IMR-90 (cell line): ENCODE results near the gene BTN2A1. TPM values are rescaled to one million over a fixed set of nuclear protein-coding genes. Genes with fewer than 3 reads are reported as not detected.

Source experiments
- ATAC-seq: fragments of 200-7000 bp; cut with Tn5 transposase; 2 replicates; pipeline ENCODE4 v1.9.1; 2020; ENCODE audit warnings: low read depth, mild to moderate bottlenecking, moderate library complexity
- BruUV-seq: library from RNA; stranded (reverse); fragments of 400-500 nt; replicated peaks from 2 replicates; lab custom pipeline; 2021; lab: Mats Ljungman, UMichigan
- CTCF ChIA-PET: fragments of 300-600 bp; formaldehyde crosslinking; extraction: SDS; loops from one replicate; lab custom pipeline; 2021; ENCODE audit warnings: antibody characterized with exemption; lab: Yijun Ruan, JAX
- POLR2A ChIA-PET: fragments of 300-600 bp; sonication (Branson Sonifier 250); formaldehyde crosslinking; loops from one replicate; lab custom pipeline; 2022; ENCODE audit warnings: antibody characterized with exemption; ENCODE audit not compliant: unreplicated experiment; lab: Charles Lee
- DNase-seq: peaks from one replicate; pipeline ENCODE4 v3.0.0; 2013
- H2AFZ ChIP-seq: replicated peaks from 2 replicates; pipeline ENCODE3; 2013; ENCODE audit warnings: low read length, mild to moderate bottlenecking; ENCODE audit not compliant: poor library complexity
- H2AK5ac ChIP-seq: 2 replicates; pipeline ENCODE4 v1.6.1; 2013; ENCODE audit warnings: low read depth, low read length, inconsistent platforms
- H2AK9ac ChIP-seq: replicated peaks from 2 replicates; pipeline ENCODE3; 2013; ENCODE audit warnings: mild to moderate bottlenecking, low read depth, low read length, moderate library complexity; ENCODE audit not compliant: poor library complexity
- H2BK120ac ChIP-seq: 2 replicates; pipeline ENCODE4 v1.6.1; 2013; ENCODE audit warnings: low read depth, low read length, inconsistent platforms
- H2BK15ac ChIP-seq: 3 replicates; pipeline ENCODE4 v1.6.1; 2013; ENCODE audit warnings: low read depth, low read length, inconsistent platforms
- H2BK20ac ChIP-seq: 2 replicates; pipeline ENCODE4 v1.6.1; 2013; ENCODE audit warnings: low read depth, mild to moderate bottlenecking, inconsistent platforms, low read length, moderate library complexity
- H2BK5ac ChIP-seq: 2 replicates; pipeline ENCODE4 v1.6.1; 2013; ENCODE audit warnings: mild to moderate bottlenecking, low read depth, low read length, inconsistent platforms; ENCODE audit not compliant: poor library complexity, severe bottlenecking
- H3K14ac ChIP-seq: replicated peaks from 2 replicates; pipeline ENCODE4 v1.6.1; 2013; ENCODE audit warnings: low read depth, low read length, inconsistent platforms
- H3K18ac ChIP-seq: 2 replicates; pipeline ENCODE4 v1.6.1; 2013; ENCODE audit warnings: low read depth, low read length, control low read depth
- H3K23ac ChIP-seq: 2 replicates; pipeline ENCODE4 v1.6.1; 2013; ENCODE audit warnings: low read depth, low read length, inconsistent platforms
- H3K27ac ChIP-seq: 2 replicates; pipeline ENCODE4 v1.5.1; 2013; ENCODE audit warnings: mild to moderate bottlenecking, control low read depth, low read length; ENCODE audit not compliant: insufficient read depth
- H3K27me3 ChIP-seq: 2 replicates; pipeline ENCODE4 v1.6.1; 2013; ENCODE audit warnings: low read length; ENCODE audit not compliant: control insufficient read depth, insufficient read depth
- H3K36me3 ChIP-seq: 2 replicates; pipeline ENCODE4 v1.6.1; 2013; ENCODE audit warnings: low read length, mixed read lengths; ENCODE audit not compliant: control insufficient read depth, insufficient read depth
- H3K4ac ChIP-seq: 2 replicates; pipeline ENCODE4 v1.6.1; 2013; ENCODE audit warnings: low read depth, low read length, inconsistent platforms
- H3K4me1 ChIP-seq: 2 replicates; pipeline ENCODE4 v1.6.1; 2013; ENCODE audit warnings: low read length, mixed read lengths; ENCODE audit not compliant: control insufficient read depth, insufficient read depth
- H3K4me2 ChIP-seq: 2 replicates; pipeline ENCODE4 v1.6.1; 2013; ENCODE audit warnings: low read depth, mild to moderate bottlenecking, control low read depth, low read length, moderate library complexity
- H3K4me3 ChIP-seq: 2 replicates; pipeline ENCODE4 v1.5.1; 2013; ENCODE audit warnings: low read depth, mild to moderate bottlenecking, control low read depth, low read length, moderate library complexity; ENCODE audit not compliant: insufficient read depth
- H3K56ac ChIP-seq: 2 replicates; pipeline ENCODE4 v1.6.1; 2013; ENCODE audit warnings: low read length, inconsistent platforms; ENCODE audit not compliant: insufficient read depth; ENCODE audit errors: extremely low read depth
- H3K79me1 ChIP-seq, 2 experiments: 2 replicates each; pipeline ENCODE4 v1.6.1; 2013; ENCODE audit warnings: low read length in 2 of 2, inconsistent platforms in 1 of 2, low read depth in 1 of 2
- H3K9ac ChIP-seq: 2 replicates; pipeline ENCODE4 v1.6.1; 2013; ENCODE audit warnings: low read depth, low read length, control low read depth
- H3K9me1 ChIP-seq: 2 replicates; pipeline ENCODE4 v1.6.1; 2013; ENCODE audit warnings: low read length, inconsistent platforms; ENCODE audit not compliant: insufficient read depth
- H3K9me3 ChIP-seq: 2 replicates; pipeline ENCODE4 v1.6.1; 2013; ENCODE audit warnings: low read length; ENCODE audit not compliant: control insufficient read depth, insufficient read depth
- H4K20me1 ChIP-seq: 2 replicates; pipeline ENCODE4 v1.6.1; 2013; ENCODE audit warnings: low read length, inconsistent platforms; ENCODE audit not compliant: insufficient read depth
- H4K5ac ChIP-seq: 2 replicates; pipeline ENCODE4 v1.6.1; 2013; ENCODE audit warnings: mild to moderate bottlenecking, low read depth, low read length, control low read depth
- H4K8ac ChIP-seq, 2 experiments: 2 replicates each; pipeline ENCODE4 v1.6.1; 2013; ENCODE audit warnings: low read depth in 2 of 2, low read length in 2 of 2, control low read depth in 1 of 2, inconsistent platforms in 1 of 2
- H4K91ac ChIP-seq: 2 replicates; pipeline ENCODE4 v1.6.1; 2013; ENCODE audit warnings: low read depth, low read length, inconsistent platforms; ENCODE audit not compliant: insufficient read depth
- BHLHE40 ChIP-seq: fragments of 150-350 bp; IDR thresholded peaks from 2 replicates; pipeline ENCODE4 v1.6.1; 2016; ENCODE audit warnings: mild to moderate bottlenecking, low read depth, low read length
- CEBPB ChIP-seq: IDR thresholded peaks from 2 replicates; pipeline ENCODE4 v1.6.1; 2012; ENCODE audit warnings: low read depth, low read length, improper control_type of control experiment
- CHD1 ChIP-seq: IDR thresholded peaks from 2 replicates; pipeline ENCODE4 v1.6.1; 2012; ENCODE audit warnings: low read depth, low read length, improper control_type of control experiment
- CTCF ChIP-seq: conservative IDR thresholded peaks from 2 replicates; pipeline ENCODE4 v1.5.1; 2012; ENCODE audit warnings: mild to moderate bottlenecking, low read depth, low read length, improper control_type of control experiment
- ELK1 ChIP-seq: fragments of 150-350 bp; IDR thresholded peaks from 2 replicates; pipeline ENCODE4 v1.6.1; 2016; ENCODE audit warnings: low read depth, mild to moderate bottlenecking, low read length, moderate library complexity, borderline replicate concordance
- FOS ChIP-seq: fragments of 150-350 bp; IDR thresholded peaks from 2 replicates; pipeline ENCODE4 v1.6.1; 2016; ENCODE audit warnings: low read depth, low read length
- MAZ ChIP-seq: IDR thresholded peaks from 2 replicates; pipeline ENCODE4 v1.6.1; 2012; ENCODE audit warnings: low read depth, mild to moderate bottlenecking, low read length, improper control_type of control experiment, moderate library complexity, borderline replicate concordance
- MXI1 ChIP-seq: IDR thresholded peaks from 2 replicates; pipeline ENCODE4 v1.6.1; 2012; ENCODE audit warnings: low read depth, mild to moderate bottlenecking, low read length, moderate library complexity, borderline replicate concordance
- NFE2L2 ChIP-seq: fragments of 150-350 bp; IDR thresholded peaks from 2 replicates; pipeline ENCODE4 v1.6.1; 2016; ENCODE audit warnings: low read depth, mild to moderate bottlenecking, low read length
- POLR2A ChIP-seq: IDR thresholded peaks from 2 replicates; pipeline ENCODE4 v1.6.1; 2012; ENCODE audit warnings: mild to moderate bottlenecking, low read depth, low read length
- RAD21 ChIP-seq: IDR thresholded peaks from 2 replicates; pipeline ENCODE4 v1.6.1; 2012; ENCODE audit warnings: low read length, improper control_type of control experiment
- RCOR1 ChIP-seq: IDR thresholded peaks from 2 replicates; pipeline ENCODE4 v1.6.1; 2012; ENCODE audit warnings: mild to moderate bottlenecking, low read length, improper control_type of control experiment; ENCODE audit not compliant: insufficient replicate concordance
- RFX5 ChIP-seq: IDR thresholded peaks from 2 replicates; pipeline ENCODE4 v1.8.0; 2012; ENCODE audit warnings: low read depth, mild to moderate bottlenecking, low read length, moderate library complexity
- SMC3 ChIP-seq: fragments of 150-350 bp; IDR thresholded peaks from 2 replicates; pipeline ENCODE4 v1.6.1; 2016; ENCODE audit warnings: low read depth, mild to moderate bottlenecking, antibody characterized with exemption, low read length, moderate library complexity
- USF2 ChIP-seq: fragments of 150-350 bp; IDR thresholded peaks from 2 replicates; pipeline ENCODE4 v1.6.1; 2017; ENCODE audit warnings: mild to moderate bottlenecking, antibody characterized with exemption, low read length, low read depth
- WGBS, 2 experiments: methylation state at CpG; one replicate each; pipeline versions ENCODE4 v1.1.5 to v1.1.7; 2013; ENCODE audit warnings: missing lambda C conversion rate in 2 of 2; ENCODE audit not compliant: insufficient read length in 1 of 2; ENCODE audit errors: extremely low coverage in 2 of 2; 5-methylcytosine and 5-hydroxymethylcytosine counted together
- dilution Hi-C: fragments of 300-500 bp; cut with HindIII; formaldehyde crosslinking; loops from one replicate; pipeline ENCODE4 v1.14.3; 2018; ENCODE audit warnings: low sequenced_read_pairs; ENCODE audit not compliant: unreplicated experiment
- in situ Hi-C: fragments of 300-500 bp; cut with MboI; formaldehyde crosslinking; loops from 3 replicates; pipeline ENCODE4 v1.14.3; 2019; ENCODE audit warnings: low sequenced_read_pairs, inconsistent platforms, mixed read lengths
- intact Hi-C: fragments of 100-400 bp; cut with micrococcal nuclease; formaldehyde crosslinking; loops from 2 replicates; pipeline ENCODE4 v1.10.0; 2022
- polyA plus RNA-seq, 3 experiments: library from polyadenylated mRNA; depleted of rRNA; stranded (reverse); fragments of >200 nt; gene quantifications; 2 replicates each; pipeline ENCODE4 v1.2.3, GENCODE V29; 2012; ENCODE audit warnings: low replicate concordance in 1 of 3
- total RNA-seq: library from RNA; depleted of rRNA; stranded (reverse); fragments of >200 nt; gene quantifications from 2 replicates; pipeline ENCODE4 v1.2.3, GENCODE V29; 2012

The BTN2A1 gene
- total and polyA plus RNA-seq, 2 of the 4 experiments (the other 2 are of a cell fraction): 13.6 to 40.2 TPM

GRCh38 chr6:26412954-26413353 lies 44.8 kb upstream of the BTN2A1 start:
- DNase-seq: no peak
- Histone ChIP-seq H2AK5ac (no peak overlapping the region), H4K8ac (no peak overlapping the region), H2BK5ac (no peak overlapping the region), H3K27me3 (no peaks in the 10 kb centered on the region), H3K9me3 (no peaks in the 10 kb centered on the region), H2AK9ac (no peak overlapping the region), H2AFZ (no peak overlapping the region), H3K4me2 (no peak overlapping the region), H3K9me1 (peaks cover 3% of the 10 kb centered on the region; the same call in 1 of the 2 replicates), H2BK15ac (no peak overlapping the region), H3K23ac (no peak overlapping the region), H3K36me3 (peaks cover 14% of the 10 kb centered on the region; the same call in 1 of the 2 replicates), H3K4ac (no peak overlapping the region), H3K4me3 (no peak overlapping the region), H2BK20ac (no peak overlapping the region), H3K27ac (no peak overlapping the region), H4K5ac (no peak overlapping the region), H3K4me1 (peaks cover 7% of the 10 kb centered on the region), H2BK120ac (no peak overlapping the region), H3K56ac (no peak overlapping the region), H3K79me1 (no peaks in the 10 kb centered on the region), H4K91ac (no peak overlapping the region), H3K9ac (no peak overlapping the region), H3K18ac (no peak overlapping the region), H3K14ac (no peak overlapping the region), H4K20me1 (no peaks in the 10 kb centered on the region)
- dilution Hi-C loops (no loop called here), in situ Hi-C loops (no loop called here), intact Hi-C loops (no loop called here)
- BruUV-seq: no TSS peak
- CTCF ChIA-PET: no interaction called here
- ATAC-seq: no peak
- POLR2A ChIA-PET: no interaction called here
- TF ChIP-seq MXI1: no peak
- TF ChIP-seq RAD21: no peak
- TF ChIP-seq RCOR1: no peak
- TF ChIP-seq NFE2L2: no peak
- no peak for TF ChIP-seq CEBPB
- no peak for TF ChIP-seq MAZ
- TF ChIP-seq USF2: no peak
- no peak for TF ChIP-seq RFX5
- TF ChIP-seq SMC3: no peak
- no peak for TF ChIP-seq CTCF
- TF ChIP-seq BHLHE40: no peak
- TF ChIP-seq ELK1: no peak
- TF ChIP-seq CHD1: no peak
- TF ChIP-seq FOS: no peak
- no peak for TF ChIP-seq POLR2A
- 90% methylated on average over 2 of the region's 4 CpGs; no CpG with 5 or more reads in 1 of the 2 experiments for WGBS, 2 experiments
